OCI-LY1 (cell line): ENCODE data around the gene MRPL28.
A peak's percentile ranks its signal among the peaks of the same experiment; 100 is the strongest.

Experiments used
- H2AFZ ChIP-seq: fragments of 200-600 bp; sonication (generic), shearing (Covaris generic); 2 replicates; pipeline ENCODE4 v1.6.0; 2014; ENCODE audit warnings: antibody characterized with exemption, mild to moderate bottlenecking, low read length
- H3F3A ChIP-seq: fragments of 200-600 bp; sonication (generic), shearing (Covaris generic); 2 replicates; pipeline ENCODE4 v1.6.0; 2014; ENCODE audit warnings: mild to moderate bottlenecking, antibody characterized with exemption, low read length, moderate library complexity; ENCODE audit not compliant: insufficient read depth
- H3K27ac ChIP-seq: fragments of 200-600 bp; sonication (generic); 2 replicates; pipeline ENCODE4 v1.5.1; 2014; ENCODE audit warnings: low read length, mixed run types, mild to moderate bottlenecking, low read depth; ENCODE audit not compliant: poor library complexity, severe bottlenecking
- H3K27me3 ChIP-seq: fragments of 200-600 bp; sonication (generic); 2 replicates; pipeline ENCODE4 v1.6.0; 2014; ENCODE audit warnings: antibody characterized with exemption, mild to moderate bottlenecking, low read length, moderate library complexity; ENCODE audit not compliant: insufficient read depth
- H3K36me3 ChIP-seq: fragments of 200-600 bp; sonication (generic); 2 replicates; pipeline ENCODE4 v1.6.1; 2014; ENCODE audit warnings: mild to moderate bottlenecking, antibody characterized with exemption, low read length, moderate library complexity, mixed read lengths; ENCODE audit not compliant: insufficient read depth
- H3K4me1 ChIP-seq: fragments of 200-600 bp; sonication (generic); 2 replicates; pipeline ENCODE4 v1.5.1; 2014; ENCODE audit warnings: mild to moderate bottlenecking, low read length, moderate library complexity; ENCODE audit not compliant: insufficient read depth, severe bottlenecking
- H3K4me2 ChIP-seq: fragments of 200-600 bp; sonication (generic), shearing (Covaris generic); 2 replicates; pipeline ENCODE4 v1.6.1; 2014; ENCODE audit warnings: low read length
- H3K4me3 ChIP-seq: fragments of 200-600 bp; sonication (generic); 2 replicates; pipeline ENCODE4 v1.5.1; 2014; ENCODE audit warnings: low read length, low read depth, mild to moderate bottlenecking, mixed read lengths; ENCODE audit not compliant: poor library complexity, severe bottlenecking
- H3K79me2 ChIP-seq: fragments of 200-600 bp; shearing (Covaris generic); 2 replicates; pipeline ENCODE4 v1.6.1; 2016; ENCODE audit warnings: mixed run types, low read length, mixed read lengths; ENCODE audit not compliant: insufficient read depth
- H3K9ac ChIP-seq: fragments of 200-600 bp; sonication (generic), shearing (Covaris generic); 2 replicates; pipeline ENCODE4 v1.6.1; 2014; ENCODE audit warnings: mild to moderate bottlenecking, low read length, mixed read lengths
- H3K9me2 ChIP-seq: fragments of 200-600 bp; sonication (generic), shearing (Covaris generic); 2 replicates; pipeline ENCODE4 v1.6.1; 2014; ENCODE audit warnings: low read depth, mild to moderate bottlenecking, low read length, mixed read lengths
- H3K9me3 ChIP-seq: fragments of 200-600 bp; shearing (Covaris generic); 2 replicates; pipeline ENCODE4 v1.6.1; 2014; ENCODE audit warnings: low read length, mixed read lengths
- H4K20me1 ChIP-seq: fragments of 200-600 bp; sonication (generic), shearing (Covaris generic); 2 replicates; pipeline ENCODE4 v1.6.0; 2016; ENCODE audit warnings: mild to moderate bottlenecking, low read length; ENCODE audit not compliant: insufficient read depth
- EZH2 ChIP-seq: fragments of 200-600 bp; sonication (generic), shearing (Covaris generic); IDR thresholded peaks from 2 replicates; pipeline ENCODE4 v1.8.0; 2017; ENCODE audit warnings: borderline replicate concordance, mixed run types, mild to moderate bottlenecking, antibody characterized with exemption, low read length, moderate library complexity, mixed read lengths
- TF ChIP-seq, protein P1 (sequence below): fragments of 200-600 bp; sonication (generic), shearing (Covaris generic); IDR thresholded peaks from 2 replicates; pipeline ENCODE4 v1.5.1; 2017; ENCODE audit warnings: mild to moderate bottlenecking, antibody characterized with exemption, low read length, moderate library complexity, mixed read lengths

MRPL28 gene

DNA sequence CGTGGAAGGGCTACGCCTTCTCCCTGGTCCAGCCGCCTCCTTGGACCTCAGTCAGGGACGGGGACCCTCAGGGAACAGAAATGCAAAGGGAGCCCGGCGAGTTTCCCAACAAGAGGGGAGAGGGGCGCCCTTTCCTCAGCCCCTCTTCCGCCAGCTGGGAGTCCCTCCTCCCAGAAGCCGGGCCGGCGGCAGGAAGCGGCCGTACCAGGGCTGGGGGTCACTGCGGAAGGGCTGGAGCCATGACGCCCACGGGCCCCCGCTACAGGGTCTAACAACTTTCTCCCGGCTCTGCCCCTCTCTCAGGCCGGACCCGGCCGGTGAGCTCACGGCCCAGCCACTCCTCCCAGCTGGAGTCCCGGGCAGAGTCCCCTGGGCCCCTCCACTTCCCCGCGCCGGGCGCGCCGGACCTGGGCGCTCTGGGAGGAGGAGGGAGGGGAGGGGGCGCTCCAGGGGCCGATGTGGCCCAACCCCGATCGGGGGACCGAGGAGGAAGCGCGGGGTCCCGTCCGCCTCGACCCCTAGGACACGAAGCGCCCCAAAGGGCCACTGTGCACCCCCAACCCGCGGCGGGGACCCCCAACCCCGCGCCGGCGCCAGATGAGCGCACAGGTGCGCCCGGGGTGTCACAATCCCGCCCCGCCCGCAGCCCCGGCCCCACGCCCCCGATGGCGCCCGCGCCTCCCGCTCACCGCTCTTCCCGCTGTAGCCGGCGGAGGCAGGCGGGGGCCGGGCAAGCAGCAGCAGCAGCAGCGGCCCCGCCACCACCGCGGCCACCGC, 10.9 kb upstream of the MRPL28 start:
- Histone ChIP-seq H3K4me3 (peak overlapping the region; percentile 98), H4K20me1 (no peaks in the 10 kb centered on the region), H3K36me3 (peaks cover 10% of the 10 kb centered on the region), H3F3A (no peaks in the 10 kb centered on the region), H3K27ac (no peak overlapping the region), H3K4me1 (peaks cover 37% of the 10 kb centered on the region), H3K9ac (peak overlapping the region; percentile 97), H3K9me2 (no peaks in the 10 kb centered on the region), H3K4me2 (peak overlapping the region; percentile 96), H3K27me3 (no peaks in the 10 kb centered on the region), H3K79me2 (no peaks in the 10 kb centered on the region), H3K9me3 (no peaks in the 10 kb centered on the region), H2AFZ (no peak overlapping the region)
- no peak for TF ChIP-seq EZH2
- TF ChIP-seq, protein P1, sequence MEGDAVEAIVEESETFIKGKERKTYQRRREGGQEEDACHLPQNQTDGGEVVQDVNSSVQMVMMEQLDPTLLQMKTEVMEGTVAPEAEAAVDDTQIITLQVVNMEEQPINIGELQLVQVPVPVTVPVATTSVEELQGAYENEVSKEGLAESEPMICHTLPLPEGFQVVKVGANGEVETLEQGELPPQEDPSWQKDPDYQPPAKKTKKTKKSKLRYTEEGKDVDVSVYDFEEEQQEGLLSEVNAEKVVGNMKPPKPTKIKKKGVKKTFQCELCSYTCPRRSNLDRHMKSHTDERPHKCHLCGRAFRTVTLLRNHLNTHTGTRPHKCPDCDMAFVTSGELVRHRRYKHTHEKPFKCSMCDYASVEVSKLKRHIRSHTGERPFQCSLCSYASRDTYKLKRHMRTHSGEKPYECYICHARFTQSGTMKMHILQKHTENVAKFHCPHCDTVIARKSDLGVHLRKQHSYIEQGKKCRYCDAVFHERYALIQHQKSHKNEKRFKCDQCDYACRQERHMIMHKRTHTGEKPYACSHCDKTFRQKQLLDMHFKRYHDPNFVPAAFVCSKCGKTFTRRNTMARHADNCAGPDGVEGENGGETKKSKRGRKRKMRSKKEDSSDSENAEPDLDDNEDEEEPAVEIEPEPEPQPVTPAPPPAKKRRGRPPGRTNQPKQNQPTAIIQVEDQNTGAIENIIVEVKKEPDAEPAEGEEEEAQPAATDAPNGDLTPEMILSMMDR: no peak

DNA sequence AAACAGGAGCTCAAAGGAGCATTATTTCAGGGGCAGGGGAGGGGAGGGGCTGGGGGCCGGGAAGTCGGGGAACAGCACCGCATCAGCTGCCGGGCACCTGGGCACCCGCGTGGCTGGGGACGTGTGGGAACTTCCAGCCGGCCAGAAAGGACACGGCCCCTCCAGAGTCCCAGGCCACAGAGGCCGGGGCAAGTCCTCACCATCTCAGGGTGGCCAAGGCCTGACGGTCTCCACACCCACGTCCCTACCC, 10.3 kb upstream of the MRPL28 start:
- H3F3A ChIP-seq: no peaks in the 10 kb centered on the region
- H3K27me3 ChIP-seq: no peaks in the 10 kb centered on the region
- H3K4me1 ChIP-seq: peaks cover 33% of the 10 kb centered on the region
- H3K9me3 ChIP-seq: no peaks in the 10 kb centered on the region
- H3K36me3 ChIP-seq: peaks cover 16% of the 10 kb centered on the region
- no peak overlapping the region for H3K27ac ChIP-seq
- H3K4me2 ChIP-seq: peak overlapping the region; percentile 96
- no peaks in the 10 kb centered on the region for H4K20me1 ChIP-seq
- peak overlapping the region; percentile 97 for H3K9ac ChIP-seq
- no peak overlapping the region for H2AFZ ChIP-seq
- H3K9me2 ChIP-seq: no peaks in the 10 kb centered on the region
- peak overlapping the region; percentile 98 for H3K4me3 ChIP-seq
- TF ChIP-seq, protein P1: no peak
- TF ChIP-seq EZH2: no peak
- H3K79me2 ChIP-seq: no peaks in the 10 kb centered on the region

DNA sequence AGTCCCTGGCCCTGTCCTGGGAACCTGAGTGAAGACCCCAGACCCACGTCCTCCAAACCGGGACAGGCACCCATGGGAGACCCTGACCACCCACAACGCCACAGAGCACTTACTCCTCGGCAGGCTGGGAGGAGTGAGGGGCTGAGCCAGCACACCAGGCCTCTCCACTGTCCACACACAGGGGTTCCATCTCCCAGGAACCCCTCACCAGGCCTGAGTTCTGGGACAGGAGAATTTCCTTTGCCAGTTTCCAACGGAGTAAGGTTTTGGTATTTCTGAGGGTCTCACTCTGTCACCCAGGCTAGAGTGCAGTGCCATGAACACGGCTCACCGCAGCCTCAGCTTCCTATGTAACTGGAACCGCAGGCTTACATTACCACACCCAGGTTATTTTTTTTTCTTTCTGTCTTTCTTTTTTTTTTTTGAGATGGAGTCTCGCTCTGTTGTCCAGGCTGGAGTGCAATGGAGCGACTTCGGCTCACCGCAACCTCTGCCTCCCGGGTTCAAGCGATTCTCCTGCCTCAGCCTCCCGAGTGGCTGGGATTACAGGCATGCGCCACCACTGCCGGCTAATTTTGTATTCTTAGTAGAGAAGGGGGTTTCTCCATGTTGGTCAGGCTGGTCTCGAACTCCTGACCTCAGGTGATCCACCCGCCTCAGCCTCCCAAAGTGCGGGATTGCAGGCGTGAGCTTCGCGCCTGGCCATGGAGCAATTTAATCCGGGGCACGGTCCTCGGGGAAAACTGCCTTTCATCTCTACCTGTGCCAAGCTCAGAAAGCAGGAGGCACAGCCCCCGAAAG, 9.8 kb upstream of the MRPL28 start:
- Histone ChIP-seq H4K20me1 (no peaks in the 10 kb centered on the region), H3K36me3 (peaks cover 16% of the 10 kb centered on the region; the same call in 1 of the 2 replicates), H3F3A (no peaks in the 10 kb centered on the region), H3K27me3 (no peaks in the 10 kb centered on the region), H3K4me3 (peak overlapping the region; percentile 98), H3K9ac (no peak overlapping the region), H3K9me2 (no peaks in the 10 kb centered on the region), H2AFZ (no peak overlapping the region), H3K9me3 (no peaks in the 10 kb centered on the region), H3K4me1 (peaks cover 33% of the 10 kb centered on the region), H3K79me2 (no peaks in the 10 kb centered on the region), H3K4me2 (peak overlapping the region; percentile 96), H3K27ac (no peak overlapping the region)
- no peak for TF ChIP-seq EZH2
- TF ChIP-seq, protein P1: no peak
